ENCODE measurements around the gene NOL11. TPM values are rescaled to one million over a fixed set of nuclear protein-coding genes. Genes with fewer than 3 reads are reported as not detected.
"Not testable (repeated sequence)": the region's sequence is repeated elsewhere in the genome, so short reads cannot be mapped to it uniquely, and the experiment has no call there.

Gene NOL11
- total RNA-seq, 1 donor from 2014 or later = 90.4 TPM

DNA sequence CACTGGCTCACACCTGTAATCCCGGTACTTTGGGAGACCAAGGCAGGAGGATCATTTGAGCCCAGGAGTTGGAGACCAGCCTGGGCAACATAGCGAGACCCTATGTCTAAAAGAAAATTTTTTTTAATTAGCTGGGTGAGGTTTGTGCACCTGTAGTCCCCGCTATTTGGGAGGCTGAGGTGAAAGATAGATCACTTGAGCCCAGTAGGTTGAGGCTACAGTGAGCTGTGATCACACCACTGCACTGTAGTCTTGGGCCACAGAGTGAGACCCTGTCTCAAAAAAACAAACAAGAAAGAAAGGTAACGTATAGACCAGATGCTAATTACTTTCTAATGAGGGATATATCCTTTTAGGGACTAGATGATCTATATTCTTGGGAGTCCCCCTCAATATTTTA lies 8.1 kb downstream of the NOL11 start:
- Mint-ChIP-seq H3K27ac (no peak overlapping the region), H3K9me3 (peaks cover 1% of the 10 kb centered on the region), H3K4me3 (no peak overlapping the region), H3K36me3 (peaks cover 46% of the 10 kb centered on the region), H3K4me1 (no peaks in the 10 kb centered on the region), H3K27me3 (ENCODE audit: insufficient read depth, low read depth) (peaks cover 2% of the 10 kb centered on the region)
- TF ChIP-seq EZH2phosphoT487 (IDR thresholded peaks at IDR 0.05) (no peak), EZH2 (IDR thresholded peaks at IDR 0.05) (no peak)
- TF ChIP-seq, protein P1, sequence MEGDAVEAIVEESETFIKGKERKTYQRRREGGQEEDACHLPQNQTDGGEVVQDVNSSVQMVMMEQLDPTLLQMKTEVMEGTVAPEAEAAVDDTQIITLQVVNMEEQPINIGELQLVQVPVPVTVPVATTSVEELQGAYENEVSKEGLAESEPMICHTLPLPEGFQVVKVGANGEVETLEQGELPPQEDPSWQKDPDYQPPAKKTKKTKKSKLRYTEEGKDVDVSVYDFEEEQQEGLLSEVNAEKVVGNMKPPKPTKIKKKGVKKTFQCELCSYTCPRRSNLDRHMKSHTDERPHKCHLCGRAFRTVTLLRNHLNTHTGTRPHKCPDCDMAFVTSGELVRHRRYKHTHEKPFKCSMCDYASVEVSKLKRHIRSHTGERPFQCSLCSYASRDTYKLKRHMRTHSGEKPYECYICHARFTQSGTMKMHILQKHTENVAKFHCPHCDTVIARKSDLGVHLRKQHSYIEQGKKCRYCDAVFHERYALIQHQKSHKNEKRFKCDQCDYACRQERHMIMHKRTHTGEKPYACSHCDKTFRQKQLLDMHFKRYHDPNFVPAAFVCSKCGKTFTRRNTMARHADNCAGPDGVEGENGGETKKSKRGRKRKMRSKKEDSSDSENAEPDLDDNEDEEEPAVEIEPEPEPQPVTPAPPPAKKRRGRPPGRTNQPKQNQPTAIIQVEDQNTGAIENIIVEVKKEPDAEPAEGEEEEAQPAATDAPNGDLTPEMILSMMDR (IDR thresholded peaks at IDR 0.05) = no peak
- Histone ChIP-seq H3K4me1 (no peaks in the 10 kb centered on the region), H3K79me2 (ENCODE audit: low read depth) (peaks cover 23% of the 10 kb centered on the region), H3K27me3 (no peaks in the 10 kb centered on the region), H3K4me2 (no peak overlapping the region), H3K9ac (no peak overlapping the region), H4K20me1 (ENCODE audit: low read depth) (no peaks in the 10 kb centered on the region), H3K27ac (no peak overlapping the region), H3K36me3 (peaks cover 45% of the 10 kb centered on the region), H2AFZ (replicated peaks) (no peak overlapping the region), H3K4me3 (no peak overlapping the region), H3K9me3 (ENCODE audit: low read depth) (no peaks in the 10 kb centered on the region), H3F3A (ENCODE audit: low read depth) (peaks cover 5% of the 10 kb centered on the region)
- DNase-seq (ENCODE audit: low spot score) = no peak

DNA sequence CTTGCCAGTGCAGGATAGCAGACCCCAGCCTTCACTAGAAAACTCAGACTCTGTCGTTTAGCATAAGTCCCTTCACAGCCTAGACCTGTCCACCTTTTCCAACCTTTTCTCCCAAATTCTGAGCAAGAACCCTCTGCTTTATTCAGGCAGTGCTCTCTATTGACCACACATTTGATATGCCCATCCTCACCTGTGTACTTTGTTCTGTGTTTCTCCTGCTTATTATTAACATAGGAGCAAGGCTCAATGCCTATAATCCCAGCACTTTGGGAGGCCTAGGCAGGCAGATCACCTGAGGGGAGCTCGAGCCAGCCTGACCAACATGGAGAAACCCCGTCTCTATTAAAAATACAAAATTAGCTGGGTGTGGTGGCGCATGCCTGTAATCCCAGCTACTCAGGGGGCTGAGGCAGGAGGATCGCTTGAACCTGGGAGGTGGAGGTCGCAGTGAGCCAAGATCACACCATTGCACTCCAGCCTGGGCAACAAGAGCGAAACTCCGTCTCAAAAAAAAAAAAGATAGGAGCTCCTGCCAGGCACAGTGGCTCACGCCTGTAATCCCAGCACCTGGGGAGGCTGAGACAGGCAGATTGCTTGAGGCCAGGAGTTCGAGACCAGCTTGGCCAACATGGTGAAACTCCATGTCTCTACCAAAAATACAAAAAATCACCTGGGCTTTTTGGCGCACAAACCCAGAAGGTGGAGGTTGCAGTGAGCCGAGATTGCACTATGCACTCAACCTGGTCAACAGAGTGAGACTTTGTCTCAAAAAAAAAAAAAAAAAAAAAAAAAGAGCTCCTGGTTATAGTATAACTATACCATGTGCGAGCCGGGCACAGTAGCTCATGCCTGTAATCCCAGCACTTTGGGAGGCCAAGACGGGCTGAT lies 9.7 kb downstream of the NOL11 start:
- DNase-seq (ENCODE audit: low spot score); H3K4me2 ChIP-seq; H3K4me1 ChIP-seq; H2AFZ ChIP-seq (replicated peaks); H3K9me3 Mint-ChIP-seq; H4K20me1 ChIP-seq (ENCODE audit: low read depth); H3K9ac ChIP-seq; H3K27ac ChIP-seq; H3K27ac Mint-ChIP-seq; H3F3A ChIP-seq (ENCODE audit: low read depth); H3K27me3 Mint-ChIP-seq (ENCODE audit: insufficient read depth, low read depth); H3K4me3 Mint-ChIP-seq; H3K4me1 Mint-ChIP-seq; H3K9me3 ChIP-seq (ENCODE audit: low read depth); H3K4me3 ChIP-seq; H3K27me3 ChIP-seq: not testable (repeated sequence)
- peaks cover 40% of the 10 kb centered on the region for H3K36me3 ChIP-seq
- H3K79me2 ChIP-seq (ENCODE audit: low read depth) = peaks cover 17% of the 10 kb centered on the region
- H3K36me3 Mint-ChIP-seq = peaks cover 55% of the 10 kb centered on the region

- H3K36me3 ChIP-seq = peaks cover 36% of the 10 kb centered on the region
- H3K27ac Mint-ChIP-seq = no peak overlapping the region
- H3K79me2 ChIP-seq (ENCODE audit: low read depth) = peaks cover 25% of the 10 kb centered on the region
Measured at GRCh38 chr17:67729903-67730302, 12.2 kb downstream of the NOL11 start.

More at GRCh38 chr17:67729903-67730302, 12.2 kb downstream of the NOL11 start:
- Mint-ChIP-seq H3K27me3 (ENCODE audit: insufficient read depth, low read depth) (peaks cover 2% of the 10 kb centered on the region), H3K36me3 (peaks cover 57% of the 10 kb centered on the region), H3K9me3 (peaks cover 5% of the 10 kb centered on the region), H3K4me1 (no peaks in the 10 kb centered on the region), H3K4me3 (no peak overlapping the region)
- no peak overlapping the region for H3K27ac ChIP-seq
- peaks cover 5% of the 10 kb centered on the region for H3F3A ChIP-seq (ENCODE audit: low read depth)
- H2AFZ ChIP-seq (replicated peaks) = no peak overlapping the region
- TF ChIP-seq EZH2 (IDR thresholded peaks at IDR 0.05) (no peak), EZH2phosphoT487 (IDR thresholded peaks at IDR 0.05) (no peak)
- TF ChIP-seq, protein P1 (IDR thresholded peaks at IDR 0.05) = no peak
- H3K4me2 ChIP-seq = no peak overlapping the region
- no peak overlapping the region for H3K4me3 ChIP-seq
- H3K9ac ChIP-seq = no peak overlapping the region
- no peaks in the 10 kb centered on the region for H3K27me3 ChIP-seq
- no peaks in the 10 kb centered on the region for H3K9me3 ChIP-seq (ENCODE audit: low read depth)
- no peak for DNase-seq (ENCODE audit: low spot score)
- no peaks in the 10 kb centered on the region for H3K4me1 ChIP-seq
- no peaks in the 10 kb centered on the region for H4K20me1 ChIP-seq (ENCODE audit: low read depth)
